ENCODE results near the gene ODR4.

Gene ODR4

GRCh38 chr1:186409091-186409490 lies 33.5 kb downstream of the ODR4 start:
- no peak overlapping the region for H3K27ac ChIP-seq
- intact Hi-C loops (cut with DNase I; ENCODE audit: low total_unique reads) = loop anchor here (10.0 kb wide), 1 partner anchor 576 kb away; no protein-coding TSS in a partner anchor
- H3K27me3 ChIP-seq = no peaks in the 10 kb centered on the region
- H3K36me3 ChIP-seq = peaks cover 25 to 55% (median 44%) of the 10 kb centered on the region in 3 donors
- H3K9me3 ChIP-seq = no peaks in the 10 kb centered on the region
- no peak overlapping the region for H3K4me3 ChIP-seq
- DNase-seq = no peak
- no peaks in the 10 kb centered on the region for H3K4me1 ChIP-seq
- TF ChIP-seq CTCF (IDR thresholded peaks at IDR 0.05) = no peak

- no peak for DNase-seq
- H3K4me1 ChIP-seq = no peaks in the 10 kb centered on the region
- TF ChIP-seq CTCF (IDR thresholded peaks at IDR 0.05) = no peak
- H3K36me3 ChIP-seq = peaks cover 15 to 41% (median 34%) of the 10 kb centered on the region in 3 donors
- H3K27ac ChIP-seq = no peak overlapping the region
- intact Hi-C loops (cut with DNase I; ENCODE audit: low total_unique reads) = no loop called here
- no peaks in the 10 kb centered on the region for H3K9me3 ChIP-seq
- no peak overlapping the region for H3K4me3 ChIP-seq
- no peaks in the 10 kb centered on the region for H3K27me3 ChIP-seq
Observed at GRCh38 chr1:186413319-186413718, 37.7 kb downstream of the ODR4 start.

GRCh38 chr1:186418503-186418902 lies 42.9 kb downstream of the ODR4 start:
- peaks cover 19 to 38% (median 23%) of the 10 kb centered on the region in 3 donors for H3K36me3 ChIP-seq
- H3K9me3 ChIP-seq = no peaks in the 10 kb centered on the region
- H3K27ac ChIP-seq = no peak overlapping the region
- no peaks in the 10 kb centered on the region for H3K4me1 ChIP-seq
- intact Hi-C loops (cut with DNase I; ENCODE audit: low total_unique reads) = no loop called here
- TF ChIP-seq CTCF (IDR thresholded peaks at IDR 0.05) = no peak
- H3K27me3 ChIP-seq = no peaks in the 10 kb centered on the region
- DNase-seq = no peak
- H3K4me3 ChIP-seq = no peak overlapping the region

- no peaks in the 10 kb centered on the region for H3K4me1 ChIP-seq
- no peaks in the 10 kb centered on the region for H3K27me3 ChIP-seq
- TF ChIP-seq CTCF (IDR thresholded peaks at IDR 0.05) = no peak
- no peak overlapping the region for H3K4me3 ChIP-seq
- peaks cover 22 to 36% (median 23%) of the 10 kb centered on the region in 3 donors for H3K36me3 ChIP-seq
- no peak for DNase-seq
- no peaks in the 10 kb centered on the region for H3K9me3 ChIP-seq
- no peak overlapping the region for H3K27ac ChIP-seq
- intact Hi-C loops (cut with DNase I; ENCODE audit: low total_unique reads) = no loop called here
Observed at GRCh38 chr1:186420311-186420710, 44.7 kb downstream of the ODR4 start.

- H3K9me3 ChIP-seq = no peaks in the 10 kb centered on the region
- H3K4me1 ChIP-seq = no peaks in the 10 kb centered on the region
- no peaks in the 10 kb centered on the region for H3K27me3 ChIP-seq
- no peak overlapping the region for H3K4me3 ChIP-seq
- no peak for TF ChIP-seq CTCF (IDR thresholded peaks at IDR 0.05)
- H3K27ac ChIP-seq = no peak overlapping the region
- intact Hi-C loops (cut with DNase I; ENCODE audit: low total_unique reads) = no loop called here
- DNase-seq = no peak
- peaks cover 23 to 31% (median 24%) of the 10 kb centered on the region in 3 donors for H3K36me3 ChIP-seq
Observed at GRCh38 chr1:186420923-186421322, 45.3 kb downstream of the ODR4 start.

- intact Hi-C loops (cut with DNase I; ENCODE audit: low total_unique reads) = no loop called here
Observed at GRCh38 chr1:186421446-186421845, 45.8 kb downstream of the ODR4 start.

More at GRCh38 chr1:186421446-186421845, 45.8 kb downstream of the ODR4 start:
- Histone ChIP-seq H3K4me1 (no peaks in the 10 kb centered on the region), H3K27ac (no peak overlapping the region), H3K36me3 (peaks cover 23 to 31% (median 24%) of the 10 kb centered on the region in 3 donors), H3K9me3 (no peaks in the 10 kb centered on the region), H3K27me3 (no peaks in the 10 kb centered on the region), H3K4me3 (no peak overlapping the region)
- TF ChIP-seq CTCF (IDR thresholded peaks at IDR 0.05) = no peak
- no peak for DNase-seq
